Endothelial cell of umbilical vein (primary cell): ENCODE results near the gene CLPTM1L.

ENCODE experiments used
- EZH2 ChIP-seq: IDR thresholded peaks from 2 replicates; pipeline ENCODE4 v1.6.1; 2012; ENCODE audit warnings: borderline replicate concordance, low read depth, mild to moderate bottlenecking, moderate library complexity, low read length, inconsistent platforms; ENCODE audit not compliant: severe bottlenecking
- MAX ChIP-seq: IDR thresholded peaks from 2 replicates; pipeline ENCODE4 v1.6.1; 2011; ENCODE audit not compliant: insufficient read depth, insufficient read length
- POLR2A ChIP-seq: IDR thresholded peaks from 2 replicates; pipeline ENCODE4 v1.6.1; 2012; ENCODE audit warnings: low read depth, mild to moderate bottlenecking, control low read depth, low read length
- TF ChIP-seq, protein P1 (sequence below), 2 donors: IDR thresholded peaks; 1 replicate in 1 of 2; 2 replicates in 1 of 2; pipeline ENCODE4 v1.5.1; 2011; ENCODE audit warnings: low read length in 2 of 2, mild to moderate bottlenecking in 2 of 2, moderate library complexity in 2 of 2, control low read depth in 1 of 2, inconsistent platforms in 1 of 2, low read depth in 1 of 2; ENCODE audit not compliant: insufficient read depth in 1 of 2; ENCODE audit errors: extremely low read depth in 1 of 2

- TF ChIP-seq, protein P1, sequence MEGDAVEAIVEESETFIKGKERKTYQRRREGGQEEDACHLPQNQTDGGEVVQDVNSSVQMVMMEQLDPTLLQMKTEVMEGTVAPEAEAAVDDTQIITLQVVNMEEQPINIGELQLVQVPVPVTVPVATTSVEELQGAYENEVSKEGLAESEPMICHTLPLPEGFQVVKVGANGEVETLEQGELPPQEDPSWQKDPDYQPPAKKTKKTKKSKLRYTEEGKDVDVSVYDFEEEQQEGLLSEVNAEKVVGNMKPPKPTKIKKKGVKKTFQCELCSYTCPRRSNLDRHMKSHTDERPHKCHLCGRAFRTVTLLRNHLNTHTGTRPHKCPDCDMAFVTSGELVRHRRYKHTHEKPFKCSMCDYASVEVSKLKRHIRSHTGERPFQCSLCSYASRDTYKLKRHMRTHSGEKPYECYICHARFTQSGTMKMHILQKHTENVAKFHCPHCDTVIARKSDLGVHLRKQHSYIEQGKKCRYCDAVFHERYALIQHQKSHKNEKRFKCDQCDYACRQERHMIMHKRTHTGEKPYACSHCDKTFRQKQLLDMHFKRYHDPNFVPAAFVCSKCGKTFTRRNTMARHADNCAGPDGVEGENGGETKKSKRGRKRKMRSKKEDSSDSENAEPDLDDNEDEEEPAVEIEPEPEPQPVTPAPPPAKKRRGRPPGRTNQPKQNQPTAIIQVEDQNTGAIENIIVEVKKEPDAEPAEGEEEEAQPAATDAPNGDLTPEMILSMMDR (IDR thresholded peaks at IDR 0.05; ENCODE audit: extremely low read depth in 1 of 2, insufficient read depth in 1 of 2, low read depth in 1 of 2, low read length in 2 of 2): no peak
- no peak for TF ChIP-seq EZH2
- no peak for TF ChIP-seq MAX
- no peak for TF ChIP-seq POLR2A
Measured at GRCh38 chr5:1359713-1360112, 14.8 kb upstream of the CLPTM1L start.
